ENCODE measurements around the gene P2RY2.

Gene P2RY2

GRCh38 chr11:73204711-73205121 is 13.4 kb upstream of the P2RY2 start:
- DNase-seq (ENCODE audit: low spot score): no peak

GRCh38 chr11:73205661-73206343 is 12.3 kb upstream of the P2RY2 start:
- DNase-seq (ENCODE audit: low spot score): no peak

GRCh38 chr11:73206801-73207200 is 11.3 kb upstream of the P2RY2 start:
- no peak for DNase-seq (ENCODE audit: low spot score)

- DNase-seq (ENCODE audit: low spot score): no peak
These were observed 8.2 kb upstream of the P2RY2 start for GRCh38 chr11:73209892-73210291.

- DNase-seq (ENCODE audit: low spot score): no peak
These were observed 7.0 kb upstream of the P2RY2 start for GRCh38 chr11:73210916-73211667.

DNA sequence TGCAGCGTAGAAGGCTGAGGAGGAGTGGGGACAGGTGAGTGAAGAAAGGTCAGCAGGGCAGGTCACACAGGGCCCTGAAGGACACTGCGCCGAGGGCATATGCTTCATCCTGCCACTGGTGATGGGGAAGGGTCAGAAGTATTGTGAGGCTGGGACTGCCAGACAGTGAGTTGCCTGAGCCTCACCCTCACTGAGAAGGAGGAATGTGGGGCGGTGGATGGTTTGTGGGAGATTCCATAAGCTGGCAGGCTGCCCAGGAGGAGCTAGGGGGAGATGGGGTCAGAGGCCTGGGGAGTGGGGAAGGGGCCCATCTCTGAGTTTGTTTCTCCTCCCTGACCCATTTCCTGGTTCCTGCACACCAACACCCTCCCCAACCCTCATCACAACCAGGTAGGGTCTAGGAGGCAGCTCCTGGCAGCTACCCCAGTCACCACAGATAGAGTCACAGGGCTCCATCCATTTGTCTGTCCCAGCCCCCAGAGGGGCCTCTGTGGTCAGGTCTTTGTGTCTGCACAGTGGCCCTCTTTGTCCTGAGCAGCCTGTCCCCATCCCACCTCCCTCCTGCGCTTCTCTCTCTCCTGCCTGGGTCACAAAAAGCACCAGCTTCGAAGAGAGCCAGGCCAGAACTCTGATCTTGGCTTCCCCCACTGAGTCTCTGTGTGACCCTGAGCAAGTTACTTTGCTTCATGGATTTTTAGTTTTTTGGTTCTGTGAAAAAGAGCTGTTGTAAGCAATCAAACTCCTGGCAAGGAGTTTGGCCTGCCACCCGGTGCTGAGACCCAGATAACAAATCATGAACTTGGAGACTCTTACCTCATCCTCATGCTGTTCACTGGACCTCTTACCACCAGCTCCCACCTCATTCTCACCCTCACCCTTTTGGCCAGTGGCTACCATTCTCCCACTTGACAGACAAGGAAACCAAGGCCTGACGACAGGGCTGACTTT is 4.6 kb upstream of the P2RY2 start:
- DNase-seq (ENCODE audit: low spot score): no peak

GRCh38 chr11:73215191-73216134 is 2.6 kb upstream of the P2RY2 start:
- no peak for DNase-seq (ENCODE audit: low spot score)

DNA sequence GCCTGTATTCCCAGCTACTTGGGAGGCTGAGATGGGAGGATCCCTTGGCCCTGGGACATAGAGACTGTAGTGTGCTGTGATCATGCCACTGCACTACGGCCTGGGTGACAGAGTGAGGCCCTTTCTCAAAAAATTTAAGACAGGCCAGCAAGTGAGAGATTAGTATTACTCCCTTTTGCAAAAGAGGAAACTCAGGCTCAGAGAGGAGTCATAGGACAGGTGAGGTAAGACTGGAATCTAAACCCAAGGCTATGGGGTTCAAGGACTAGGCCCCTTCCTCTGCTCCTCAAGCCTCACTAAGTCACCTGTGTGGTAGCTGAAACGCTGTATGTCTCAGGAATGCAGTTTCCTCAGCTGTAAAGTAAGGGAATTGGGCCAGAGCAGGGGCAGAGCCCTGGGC is 1.6 kb upstream of the P2RY2 start:
- no peak for DNase-seq (ENCODE audit: low spot score)

DNA sequence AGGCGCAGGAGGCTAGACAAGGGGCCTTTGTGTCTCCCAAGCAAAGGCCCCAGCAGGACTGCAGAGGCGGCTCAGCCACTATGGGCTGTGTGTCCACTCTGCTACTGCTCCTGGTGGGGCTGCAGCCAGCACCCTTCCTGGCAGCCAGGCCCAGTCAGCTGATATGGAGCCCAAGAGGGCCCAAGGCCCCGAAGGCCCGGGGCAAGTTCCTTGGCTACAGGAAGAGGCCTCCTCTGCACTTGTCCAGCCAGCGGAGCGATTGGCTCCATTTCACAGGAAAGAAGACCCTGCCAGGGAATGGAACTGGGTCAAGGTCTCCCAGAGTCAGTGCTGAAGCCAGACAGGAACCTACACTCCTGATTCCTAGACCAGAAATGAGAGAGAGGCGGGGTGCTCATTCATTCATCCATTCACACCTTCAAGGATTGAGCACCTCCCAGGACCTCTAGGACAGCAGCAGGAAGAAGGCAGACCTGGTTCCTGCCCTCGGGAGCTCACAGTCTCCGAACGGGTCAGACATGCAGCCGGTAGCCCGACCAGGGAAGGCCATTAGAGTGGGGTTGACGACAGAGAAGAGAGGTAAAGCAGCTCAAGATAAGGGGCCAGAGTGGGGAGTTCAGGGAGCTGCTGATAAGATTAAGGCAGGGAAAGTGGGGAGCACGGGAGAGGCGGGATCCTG is 811 bp upstream of the P2RY2 start:
- DNase-seq (ENCODE audit: low spot score): no peak

GRCh38 chr11:73217810-73218105 is 323 bp upstream of the P2RY2 start:
- no peak for DNase-seq (ENCODE audit: low spot score)

GRCh38 chr11:73218830-73219215 is 742 bp downstream of the P2RY2 start:
- DNase-seq (ENCODE audit: low spot score): no peak

DNA sequence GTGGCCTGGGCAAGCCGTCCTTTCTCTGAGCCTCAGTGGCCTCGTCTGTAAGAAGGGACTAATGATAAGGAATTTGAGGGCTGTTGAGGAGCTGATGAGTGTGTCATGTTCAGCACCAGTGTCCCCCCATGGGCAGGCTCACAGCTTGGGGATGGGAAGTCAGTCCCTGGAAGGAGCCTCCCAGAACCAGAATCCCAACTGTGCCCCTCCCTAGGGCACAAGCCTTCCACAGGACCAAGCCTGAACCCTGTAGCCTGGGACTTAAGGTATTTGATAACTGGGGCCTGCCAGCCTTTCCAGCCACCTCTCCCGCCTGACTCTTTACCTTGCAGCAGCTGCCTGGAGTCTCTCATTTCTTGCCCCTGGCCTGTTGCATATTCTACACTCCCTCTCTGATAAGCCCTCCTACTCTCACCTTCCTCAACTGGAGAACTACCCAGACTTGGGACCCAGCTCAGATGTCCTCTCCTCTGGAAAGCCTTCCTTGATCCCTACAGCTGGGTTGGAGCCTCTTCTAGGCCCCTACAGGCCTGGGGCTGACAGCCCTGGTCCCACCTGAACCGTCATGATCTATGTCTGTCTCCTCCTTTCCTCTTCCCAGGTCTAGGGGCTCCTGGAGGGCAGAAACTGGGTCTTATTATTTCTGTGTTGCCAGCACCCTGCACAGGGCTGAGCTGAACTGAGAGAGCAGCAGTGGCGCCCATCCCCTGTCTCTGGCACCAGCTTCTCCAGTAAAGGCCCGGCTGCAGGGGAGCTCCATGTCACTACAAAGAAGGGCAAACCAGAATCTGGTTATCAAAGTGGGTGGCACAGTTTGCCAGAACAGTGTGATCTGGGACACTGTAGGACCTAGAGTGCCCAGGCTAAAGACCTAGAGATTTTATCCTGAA is 1.6 kb downstream of the P2RY2 start:
- no peak for DNase-seq (ENCODE audit: low spot score)

DNA sequence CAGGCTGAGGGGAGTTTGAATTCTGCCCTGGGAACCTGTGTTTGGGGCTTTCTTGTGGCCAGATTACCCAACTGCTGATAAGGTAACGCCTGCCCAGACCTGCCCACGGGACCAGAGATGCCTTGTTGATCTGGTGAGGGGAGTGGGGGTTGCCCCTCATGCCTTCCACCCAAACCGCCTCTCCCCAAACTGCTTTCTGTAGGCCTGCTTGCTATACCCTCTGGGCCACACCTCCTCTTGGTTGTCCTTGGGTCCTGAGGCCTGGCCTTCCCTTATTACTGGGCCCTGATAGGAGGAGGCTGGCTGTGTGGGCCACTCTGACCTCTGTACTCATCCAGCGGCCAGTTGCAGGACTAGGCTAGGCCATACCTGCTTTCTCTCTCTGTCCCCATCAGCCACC is 3.4 kb downstream of the P2RY2 start:
- DNase-seq (ENCODE audit: low spot score): no peak

GRCh38 chr11:73221996-73222395 is 3.9 kb downstream of the P2RY2 start:
- no peak for DNase-seq (ENCODE audit: low spot score)

DNA sequence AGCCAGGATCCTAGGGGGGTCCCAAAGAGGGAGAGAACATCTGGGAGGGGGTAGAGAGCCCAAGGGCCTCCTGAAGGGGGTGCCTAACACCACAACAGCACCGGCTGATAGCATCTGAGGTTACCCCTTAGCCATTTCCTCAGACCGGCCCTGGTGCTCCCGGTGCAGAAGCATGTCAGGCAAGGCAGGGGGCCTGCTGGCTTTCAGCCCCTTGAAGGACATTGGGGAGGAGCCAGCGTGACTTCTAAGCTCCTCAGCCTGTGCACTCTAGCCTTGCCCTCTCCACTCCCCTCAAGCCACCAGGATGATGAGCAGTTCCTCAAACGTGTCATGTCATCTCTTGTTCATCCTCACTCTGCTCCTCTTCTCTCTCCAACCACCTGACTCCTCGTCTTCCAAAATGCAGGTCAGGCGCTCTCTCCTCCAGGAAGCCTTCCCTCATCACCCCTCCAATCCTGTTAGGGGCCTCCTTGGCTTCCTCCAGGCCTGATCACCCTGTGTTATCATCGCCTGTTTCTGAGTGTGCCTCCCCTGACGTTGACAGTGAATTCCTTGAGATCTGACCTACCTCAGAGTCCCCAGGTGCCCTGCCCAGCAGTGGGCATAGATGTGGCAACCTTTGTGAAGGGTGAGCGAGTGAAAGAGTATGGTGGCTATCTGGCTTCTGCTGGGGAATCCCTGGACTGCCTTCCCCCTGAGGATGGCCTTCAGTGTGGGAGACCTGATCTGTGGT is 6.1 kb downstream of the P2RY2 start:
- DNase-seq (ENCODE audit: low spot score): no peak

DNA sequence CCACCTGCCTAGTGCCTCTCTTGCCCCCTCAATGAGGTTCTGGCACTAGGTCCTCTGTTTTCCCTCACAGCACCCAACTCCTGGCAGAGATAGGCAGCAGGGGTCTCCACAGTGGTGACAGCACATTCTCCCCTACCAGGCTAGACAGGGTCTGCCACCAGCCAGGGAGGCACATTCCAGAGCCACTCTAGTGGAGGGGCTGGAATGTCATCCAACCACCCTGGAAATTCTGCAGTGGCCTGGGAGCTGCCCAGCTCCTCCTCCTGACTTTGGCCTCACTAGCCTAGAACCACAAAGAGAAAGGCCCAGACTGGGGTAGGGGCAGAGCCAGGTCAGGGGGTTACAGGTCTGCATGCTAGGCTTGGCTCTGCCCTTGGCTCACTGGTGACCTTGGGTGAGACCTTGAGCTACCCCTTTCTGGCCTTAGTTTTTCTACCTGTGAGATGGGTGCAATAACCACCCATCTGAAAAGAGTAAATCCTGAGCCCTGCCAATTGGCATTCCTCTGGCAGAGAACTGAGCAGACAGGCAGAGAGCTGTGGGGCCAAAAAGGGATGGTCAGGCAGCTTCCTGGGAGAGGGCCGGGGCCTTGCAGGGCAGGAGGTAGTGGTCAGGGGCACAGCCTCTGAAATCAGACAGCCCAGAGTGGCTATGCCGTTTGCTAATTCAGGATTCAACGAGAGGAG is 7.1 kb downstream of the P2RY2 start:
- no peak for DNase-seq (ENCODE audit: low spot score)

DNA sequence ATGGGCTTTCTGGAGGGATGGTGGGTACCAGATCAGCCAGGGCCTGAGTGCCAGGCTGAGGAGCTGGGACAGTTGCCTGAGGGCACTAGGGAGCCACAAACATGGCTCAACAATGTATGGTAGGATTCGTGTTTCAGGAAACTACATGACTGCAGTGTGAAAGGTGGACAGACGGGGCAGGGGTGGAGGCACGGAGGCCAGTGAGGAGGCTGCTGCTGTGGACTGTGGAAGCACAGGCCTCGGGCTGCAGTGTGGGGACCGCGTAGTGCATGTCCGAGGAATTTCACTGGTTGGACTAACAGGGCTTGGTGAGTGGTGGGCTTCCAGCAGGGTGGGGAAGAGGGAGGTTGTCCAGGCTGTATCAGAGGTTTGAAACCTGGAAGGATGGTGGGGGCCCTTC is 7.8 kb downstream of the P2RY2 start:
- no peak for DNase-seq (ENCODE audit: low spot score)

GRCh38 chr11:73226297-73227006 is 8.4 kb downstream of the P2RY2 start:
- DNase-seq (ENCODE audit: low spot score): no peak
